NCI-H1105 treated with DMSO at 0.1 percent for 48 hours (cell line): ENCODE results near the gene ARMH4.

Source experiments
- DNase-seq: peaks from one replicate; lab custom pipeline; 2025; lab: John Stamatoyannopoulos, UW

The ARMH4 gene

GRCh38 chr14:58100735-58101368 lies 51.2 kb downstream of the ARMH4 start:
- DNase-seq = no peak

DNA sequence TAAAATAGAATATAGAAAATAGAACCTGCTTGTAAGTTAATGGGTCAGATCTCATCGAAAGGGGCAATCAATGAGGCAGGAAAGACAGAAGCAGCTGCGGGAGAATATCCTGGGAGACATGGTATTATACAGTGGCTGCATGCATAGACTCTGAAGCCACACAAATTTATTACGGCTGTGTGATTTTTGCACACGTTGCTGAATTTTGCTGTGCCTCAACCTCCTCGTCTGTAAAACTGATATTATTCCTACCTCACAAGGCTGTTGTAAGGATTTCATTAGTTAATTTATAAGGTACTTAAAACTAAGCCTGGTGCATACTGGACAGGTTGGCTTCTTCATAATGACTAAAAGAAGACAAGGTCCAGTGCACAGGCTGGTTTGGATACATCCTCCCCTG lies 52.3 kb downstream of the ARMH4 start:
- no peak for DNase-seq

GRCh38 chr14:58098507-58098906 lies 53.5 kb downstream of the ARMH4 start:
- no peak for DNase-seq

DNA sequence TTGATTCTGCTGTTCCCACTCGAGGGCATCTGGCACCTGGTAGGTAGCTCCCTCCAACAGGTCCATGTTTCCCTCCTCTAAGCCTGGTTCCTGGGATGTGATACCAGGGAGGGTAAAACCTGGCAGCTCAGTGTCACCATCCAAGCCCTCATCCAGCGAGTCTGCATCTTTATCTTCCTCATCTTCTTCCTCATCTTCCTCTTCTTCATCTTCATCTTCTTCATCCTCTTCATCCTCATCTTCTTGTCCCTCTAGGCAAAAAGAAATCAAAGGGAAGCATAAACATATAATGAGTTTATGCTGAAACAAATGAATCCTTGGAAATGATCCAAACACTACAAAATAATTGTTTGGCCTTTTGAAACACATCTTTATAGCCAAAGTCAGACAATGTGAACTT lies 55.3 kb downstream of the ARMH4 start:
- DNase-seq = peak; percentile 10

DNA sequence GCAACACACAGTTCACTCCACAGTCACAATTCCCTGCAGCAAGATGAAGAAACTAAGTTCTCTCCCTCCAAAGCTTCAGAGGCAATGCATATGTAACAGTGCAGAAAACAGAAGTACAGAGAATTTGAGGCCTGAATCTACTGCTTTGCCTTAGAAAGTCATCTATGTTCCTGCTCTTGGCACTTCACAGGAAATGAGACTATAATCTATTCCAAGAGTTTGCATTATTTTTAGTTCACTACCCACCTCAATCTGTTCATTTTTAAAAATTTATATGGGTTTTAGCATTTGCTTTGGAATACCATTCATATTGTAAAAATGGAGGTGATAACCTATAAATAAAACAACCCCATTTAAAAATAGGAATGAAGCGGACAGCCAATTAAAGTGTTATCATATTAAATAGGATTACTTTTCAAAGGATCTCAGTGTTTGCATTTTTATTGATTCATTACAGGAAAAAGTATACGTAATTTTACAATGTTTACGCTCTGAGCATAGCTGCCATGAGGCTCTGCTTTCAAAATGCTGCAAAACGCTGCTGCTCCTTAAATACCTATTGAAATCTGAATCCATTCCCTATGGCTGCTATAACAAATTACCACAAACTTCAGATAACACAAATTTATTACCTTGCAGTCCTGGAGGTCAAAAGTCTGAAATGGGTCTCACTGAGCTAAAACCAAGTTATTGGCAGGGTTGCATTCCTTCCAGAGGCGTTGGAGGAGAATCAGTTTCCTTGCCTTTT lies 60.0 kb downstream of the ARMH4 start:
- no peak for DNase-seq

GRCh38 chr14:58089612-58090011 lies 62.4 kb downstream of the ARMH4 start:
- DNase-seq = no peak

DNA sequence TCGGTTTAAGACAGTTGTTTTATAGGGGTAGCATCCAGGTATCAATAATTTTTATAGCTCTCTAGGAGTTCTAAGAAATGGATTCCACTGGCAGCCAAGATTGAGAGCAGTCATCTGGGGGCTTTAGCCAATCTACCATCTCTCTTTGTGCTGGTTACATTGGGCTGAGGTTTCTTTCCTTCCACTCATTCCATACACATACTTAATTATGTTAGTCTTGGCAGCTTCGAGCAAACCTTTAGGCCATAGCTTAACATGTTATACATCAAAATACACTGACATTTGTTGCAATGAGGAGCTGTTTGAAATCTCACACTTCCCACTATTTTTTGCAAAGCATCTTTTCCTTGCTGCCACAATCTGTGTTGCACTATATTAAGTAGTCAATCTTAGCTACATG lies 63.1 kb downstream of the ARMH4 start:
- no peak for DNase-seq

- DNase-seq = no peak
Measured at GRCh38 chr14:58085877-58086276, 66.1 kb downstream of the ARMH4 start.

- DNase-seq = no peak
Measured at GRCh38 chr14:58082491-58083098, 69.4 kb downstream of the ARMH4 start.

DNA sequence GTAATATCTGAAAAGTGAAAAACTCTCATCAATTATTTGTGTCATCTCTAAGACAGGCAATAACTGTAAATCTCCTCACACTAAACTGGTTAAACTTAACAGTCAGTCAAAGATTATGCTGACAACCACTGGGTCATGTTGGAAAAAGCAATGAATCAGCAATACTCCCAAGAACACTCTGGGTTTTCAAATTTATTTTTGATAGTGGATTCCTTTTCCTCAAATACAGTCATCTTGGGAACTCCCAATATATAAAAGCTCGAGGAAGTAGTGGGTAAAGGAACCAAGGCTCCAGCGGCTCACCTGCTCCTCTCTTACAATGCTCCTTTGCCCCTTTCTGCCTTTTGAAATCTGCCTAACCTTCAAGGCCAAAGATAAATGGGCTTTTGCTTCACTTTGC lies 70.0 kb downstream of the ARMH4 start:
- DNase-seq = no peak

DNA sequence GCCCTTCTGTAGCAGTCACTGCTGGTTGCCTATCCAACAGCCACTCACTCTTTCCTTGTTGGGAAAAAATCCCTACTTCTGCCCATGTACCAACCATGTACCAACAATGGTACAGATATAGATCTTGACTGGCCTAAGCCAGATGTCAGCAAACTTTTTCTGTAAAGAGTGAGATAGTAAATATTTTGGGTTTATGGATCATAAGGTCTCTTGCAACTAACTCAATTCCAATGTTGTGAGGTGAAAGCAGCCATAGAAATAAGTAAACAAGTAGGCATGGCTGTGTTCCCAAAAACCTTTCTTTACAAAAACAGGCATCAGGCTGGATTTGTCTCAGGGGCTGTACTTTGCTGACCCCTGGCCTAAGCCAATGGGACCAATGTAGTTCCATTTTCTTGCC lies 73.5 kb downstream of the ARMH4 start:
- no peak for DNase-seq

DNA sequence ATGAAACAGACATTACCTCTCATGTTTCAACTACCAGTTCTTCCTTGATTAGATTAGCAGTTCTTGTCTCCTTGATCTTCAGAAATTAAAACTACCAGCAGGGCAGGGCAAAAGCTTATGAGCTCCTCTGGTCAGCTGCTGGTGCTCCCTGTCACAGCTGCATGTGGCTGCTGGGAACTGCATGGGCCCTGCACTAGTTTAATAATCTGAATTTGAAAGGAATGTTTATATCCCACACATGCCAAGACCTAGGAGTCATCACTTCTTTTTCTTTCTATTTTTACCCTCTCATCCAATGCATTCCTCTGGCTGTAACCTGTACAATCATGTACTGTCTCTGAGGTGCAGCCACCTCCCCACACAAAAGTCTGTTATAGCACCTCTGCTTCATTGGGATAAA lies 73.9 kb downstream of the ARMH4 start:
- no peak for DNase-seq

GRCh38 chr14:58077621-58078020 lies 74.4 kb downstream of the ARMH4 start:
- no peak for DNase-seq

- no peak for DNase-seq
Measured at GRCh38 chr14:58073516-58073915, 78.5 kb downstream of the ARMH4 start.

DNA sequence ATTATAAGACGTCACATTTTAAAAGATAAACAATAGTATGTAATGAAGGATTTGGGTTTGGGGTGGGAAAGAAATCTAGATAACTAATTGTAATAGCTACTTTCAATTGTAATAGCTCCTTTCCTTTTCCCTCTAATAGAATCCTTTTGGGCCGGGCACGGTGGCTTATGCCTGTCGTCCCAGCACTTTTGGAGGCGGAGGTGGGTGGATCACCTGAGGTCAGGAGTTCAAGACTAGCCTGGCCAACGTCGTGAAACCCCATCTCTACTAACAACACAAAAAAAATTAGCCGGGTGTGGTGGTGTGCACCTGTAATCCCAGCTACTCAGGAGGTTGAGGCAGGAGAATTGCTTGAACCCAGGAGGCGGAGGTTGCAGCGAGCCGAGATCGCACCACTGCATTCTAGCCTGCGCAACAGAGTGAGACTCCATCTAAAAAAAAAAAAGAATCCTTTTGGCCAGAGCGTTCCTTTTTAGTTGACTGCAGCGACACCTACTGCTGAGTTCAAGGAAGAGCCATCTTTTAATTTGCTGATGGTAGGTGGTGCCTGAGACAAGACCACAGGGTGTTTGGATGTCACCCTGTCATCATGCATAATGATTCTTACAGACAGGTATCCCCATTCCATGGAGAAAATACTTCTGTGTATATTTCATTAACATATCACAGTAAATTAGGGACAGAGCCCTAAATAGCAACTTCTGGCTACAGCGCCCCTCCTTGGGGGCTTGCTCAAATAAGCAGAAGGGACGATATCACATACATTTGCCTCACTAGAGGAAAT lies 79.5 kb downstream of the ARMH4 start:
- DNase-seq = peak; percentile 57

- DNase-seq = no peak
Measured at GRCh38 chr14:58071341-58071740, 80.7 kb downstream of the ARMH4 start.

DNA sequence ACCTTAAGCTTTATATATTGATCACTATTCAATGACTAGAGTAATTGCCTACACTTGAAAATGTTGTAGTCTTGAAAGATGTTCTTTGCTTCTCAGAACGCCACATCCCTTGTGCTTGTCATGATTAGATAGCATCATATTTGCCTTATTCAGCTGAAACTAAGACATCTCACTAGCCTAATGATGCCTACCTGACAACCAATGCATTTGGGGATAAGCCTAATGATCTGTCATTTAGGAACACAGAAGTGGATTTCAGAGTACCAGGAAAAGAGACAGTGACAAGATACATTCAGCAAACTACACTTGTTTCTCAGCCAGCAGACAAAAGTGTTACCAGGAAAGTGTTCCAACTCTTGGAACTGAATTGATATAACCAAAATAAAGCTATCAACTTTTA lies 83.7 kb downstream of the ARMH4 start:
- no peak for DNase-seq

DNA sequence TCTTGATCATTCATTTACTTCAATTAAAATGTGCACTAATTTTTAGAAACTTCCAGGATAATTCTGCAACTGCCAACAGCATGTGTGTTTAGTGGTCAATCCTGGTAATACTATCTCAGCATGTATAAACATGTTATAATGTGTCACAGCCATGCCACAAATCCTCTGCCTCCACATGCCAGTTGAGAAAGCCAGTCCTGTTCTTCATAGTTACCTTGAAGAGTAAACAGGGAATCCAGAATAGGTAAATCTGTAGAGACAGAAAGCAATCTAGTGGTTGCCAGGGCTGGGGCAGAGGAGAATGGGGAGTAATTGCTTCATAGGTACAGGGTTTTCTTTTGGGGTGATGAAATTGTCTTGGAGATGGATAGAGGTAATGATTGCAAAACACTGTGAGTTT lies 85.9 kb downstream of the ARMH4 start:
- no peak for DNase-seq

- no peak for DNase-seq
Measured at GRCh38 chr14:58061581-58061980, 90.4 kb downstream of the ARMH4 start.

DNA sequence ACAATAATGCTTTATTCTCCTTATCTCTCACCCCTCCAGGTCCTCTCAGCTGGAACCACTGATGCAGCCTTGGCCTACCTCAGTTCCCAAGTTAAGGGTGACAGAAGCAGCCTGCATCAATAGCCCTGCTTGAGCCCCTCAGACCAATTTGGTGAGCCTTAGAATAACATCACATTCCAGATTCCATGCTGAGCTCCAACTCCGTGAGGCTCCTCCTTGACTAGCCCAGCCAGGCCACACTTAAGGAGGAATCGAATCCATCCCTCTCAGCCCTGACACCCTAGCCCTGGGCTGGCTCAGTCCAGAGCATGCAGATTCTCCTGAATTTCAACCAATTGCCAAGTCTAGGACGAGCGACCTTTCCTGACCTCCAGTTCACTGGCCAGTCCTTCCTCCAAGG lies 91.1 kb downstream of the ARMH4 start:
- no peak for DNase-seq

DNA sequence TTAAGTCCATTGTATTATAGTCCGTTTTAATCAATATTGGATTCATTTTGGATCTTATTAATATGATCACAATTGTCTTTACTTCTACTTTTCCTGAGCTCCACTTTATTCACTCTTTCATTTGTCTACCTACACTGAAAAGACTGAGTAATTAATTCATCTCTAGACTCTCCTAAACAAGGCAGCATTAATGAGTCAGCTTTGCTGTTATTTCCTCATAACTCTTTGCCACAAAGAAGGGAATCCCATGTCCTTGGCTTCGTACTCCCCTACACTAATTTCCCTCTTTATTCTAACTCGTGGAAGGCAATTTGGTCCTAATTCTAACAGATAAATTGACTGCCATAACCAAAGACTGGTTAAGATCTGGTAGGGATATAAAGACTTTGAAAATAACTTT lies 91.9 kb downstream of the ARMH4 start:
- DNase-seq = peak; percentile 35

GRCh38 chr14:58059126-58059525 lies 92.9 kb downstream of the ARMH4 start:
- DNase-seq = peak; percentile 76
